Measurements from ENCODE around the gene FBXL7.

GRCh38 chr5:15515229-15515628 is 15.2 kb downstream of the FBXL7 start:
- TF ChIP-seq CTCF (conservative IDR thresholded peaks at IDR 0.05) = no peak
- TF ChIP-seq ZFX (IDR thresholded peaks at IDR 0.05) = no peak

Data from C4-2B (cell line).